ENCODE results near the gene COL6A2. TPM values are rescaled to one million over a fixed set of nuclear protein-coding genes. Genes with fewer than 3 reads are reported as not detected.

COL6A2 gene
- total and polyA plus RNA-seq, 2 donors (not counting 1 experiment from before 2014, with no cell fraction given): 1.2 to 2.1 TPM

- ATAC-seq (ENCODE audit: low read depth): no peak
- Mint-ChIP-seq H3K27ac (no peak overlapping the region), H3K4me3 (no peak overlapping the region), H3K27me3 (no peaks in the 10 kb centered on the region), H3K9me3 (ENCODE audit: insufficient read depth) (no peaks in the 10 kb centered on the region), H3K4me1 (no peaks in the 10 kb centered on the region)
- Histone ChIP-seq H4K20me1 (ENCODE audit: control insufficient read depth, insufficient read depth, low read length, poor library complexity, severe bottlenecking) (no peaks in the 10 kb centered on the region), H2AFZ (ENCODE audit: insufficient read depth, low read depth, low read length, poor library complexity, severe bottlenecking) (no peak overlapping the region), H3K27me3 (replicated peaks in 1 of 4; ENCODE audit: control extremely low read depth in 1 of 4, control insufficient read depth in 3 of 4, insufficient read depth in 4 of 4, low read length in 3 of 4) (no peaks in the 10 kb centered on the region), H3K9me3 (ENCODE audit: control extremely low read depth in 1 of 3, control insufficient read depth in 2 of 3, insufficient read depth in 1 of 3, low read length in 2 of 3) (no peaks in the 10 kb centered on the region), H3K9ac (ENCODE audit: low read length) (no peak overlapping the region), H3K36me3 (replicated peaks in 1 of 2; ENCODE audit: control extremely low read depth in 1 of 2, control insufficient read depth in 1 of 2, extremely low read depth in 1 of 2, insufficient read depth in 2 of 2, low read length in 1 of 2) (no peaks in the 10 kb centered on the region), H3K27ac (ENCODE audit: low read length in 2 of 2) (no peak overlapping the region), H3K4me1 (ENCODE audit: control insufficient read depth in 2 of 2, insufficient read depth in 2 of 2, low read length in 2 of 2) (peaks cover 0 to 5% of the 10 kb centered on the region in 2 donors), H3K4me3 (ENCODE audit: control extremely low read depth in 1 of 5, extremely low read depth in 1 of 5, insufficient read depth in 1 of 5, low read depth in 2 of 5, low read length in 4 of 5) (no peak overlapping the region), H3K79me2 (ENCODE audit: control insufficient read depth, insufficient read depth, low read length) (no peaks in the 10 kb centered on the region), H3K4me2 (replicated peaks; ENCODE audit: low read depth, low read length, poor library complexity, severe bottlenecking) (no peak overlapping the region)
- intact Hi-C loops (cut with micrococcal nuclease): no loop called here
- no peak for DNase-seq
- 93% methylated on average over 39 of the region's 39 CpGs for WGBS (ENCODE audit: insufficient coverage)
- no peak for TF ChIP-seq CTCF (IDR thresholded peaks at IDR 0.05)
- no peak for TF ChIP-seq EZH2 (IDR thresholded peaks at IDR 0.05; ENCODE audit: borderline replicate concordance, insufficient read depth, low read depth, low read length, poor library complexity, severe bottlenecking)
- ChIA-PET CTCF (interaction anchor here (2.9 kb wide), 1 partner anchor 11 kb away, joined by 12 read pairs; no protein-coding TSS in a partner anchor), POLR2A (interaction anchor here (0.5 kb wide), 1 partner anchor 1223 kb away, joined by 4 read pairs; no protein-coding TSS in a partner anchor)
These were observed 56.4 kb downstream of the COL6A2 start for GRCh38 chr21:46154155-46154954.

- Histone ChIP-seq H3K9ac (ENCODE audit: low read length) (no peak overlapping the region), H2AFZ (ENCODE audit: insufficient read depth, low read depth, low read length, poor library complexity, severe bottlenecking) (no peak overlapping the region), H3K79me2 (ENCODE audit: control insufficient read depth, insufficient read depth, low read length) (no peaks in the 10 kb centered on the region), H3K9me3 (ENCODE audit: control extremely low read depth in 1 of 3, control insufficient read depth in 2 of 3, insufficient read depth in 1 of 3, low read length in 2 of 3) (no peaks in the 10 kb centered on the region), H3K4me3 (ENCODE audit: control extremely low read depth in 1 of 5, extremely low read depth in 1 of 5, insufficient read depth in 1 of 5, low read depth in 2 of 5, low read length in 4 of 5) (no peak overlapping the region), H4K20me1 (ENCODE audit: control insufficient read depth, insufficient read depth, low read length, poor library complexity, severe bottlenecking) (no peaks in the 10 kb centered on the region), H3K4me1 (ENCODE audit: control insufficient read depth in 2 of 2, insufficient read depth in 2 of 2, low read length in 2 of 2) (peaks cover 0 to 5% of the 10 kb centered on the region in 2 donors), H3K27me3 (replicated peaks in 1 of 4; ENCODE audit: control extremely low read depth in 1 of 4, control insufficient read depth in 3 of 4, insufficient read depth in 4 of 4, low read length in 3 of 4) (no peaks in the 10 kb centered on the region), H3K36me3 (replicated peaks in 1 of 2; ENCODE audit: control extremely low read depth in 1 of 2, control insufficient read depth in 1 of 2, extremely low read depth in 1 of 2, insufficient read depth in 2 of 2, low read length in 1 of 2) (no peaks in the 10 kb centered on the region), H3K4me2 (replicated peaks; ENCODE audit: low read depth, low read length, poor library complexity, severe bottlenecking) (no peak overlapping the region), H3K27ac (ENCODE audit: low read length in 2 of 2) (no peak overlapping the region)
- no peaks in the 10 kb centered on the region for H3K4me1 Mint-ChIP-seq
- ATAC-seq (ENCODE audit: low read depth): no peak
- H3K27ac Mint-ChIP-seq: no peak overlapping the region
- H3K9me3 Mint-ChIP-seq (ENCODE audit: insufficient read depth): no peaks in the 10 kb centered on the region
- TF ChIP-seq CTCF (IDR thresholded peaks at IDR 0.05) (no peak), EZH2 (IDR thresholded peaks at IDR 0.05; ENCODE audit: borderline replicate concordance, insufficient read depth, low read depth, low read length, poor library complexity, severe bottlenecking) (no peak)
- intact Hi-C loops (cut with micrococcal nuclease): no loop called here
- ChIA-PET CTCF (interaction anchor here (2.9 kb wide), 1 partner anchor 12 kb away, joined by 12 read pairs; no protein-coding TSS in a partner anchor), POLR2A (interaction anchor here (0.5 kb wide), 1 partner anchor 1224 kb away, joined by 4 read pairs; no protein-coding TSS in a partner anchor)
- no peak overlapping the region for H3K4me3 Mint-ChIP-seq
- WGBS (ENCODE audit: insufficient coverage): 93% methylated on average over 16 of the region's 16 CpGs
- no peak for DNase-seq
- H3K27me3 Mint-ChIP-seq: no peaks in the 10 kb centered on the region
These were observed 57.1 kb downstream of the COL6A2 start for GRCh38 chr21:46154955-46155513.

All from B cell (primary cell).